GM12874 (cell line): ENCODE data around the gene GREM1.

Experiments
- CTCF ChIP-seq: IDR thresholded peaks from 2 replicates; pipeline ENCODE4 v1.5.1; 2011; ENCODE audit warnings: low read depth, mild to moderate bottlenecking, control low read depth, low read length, moderate library complexity; ENCODE audit not compliant: insufficient read depth

The GREM1 gene

DNA sequence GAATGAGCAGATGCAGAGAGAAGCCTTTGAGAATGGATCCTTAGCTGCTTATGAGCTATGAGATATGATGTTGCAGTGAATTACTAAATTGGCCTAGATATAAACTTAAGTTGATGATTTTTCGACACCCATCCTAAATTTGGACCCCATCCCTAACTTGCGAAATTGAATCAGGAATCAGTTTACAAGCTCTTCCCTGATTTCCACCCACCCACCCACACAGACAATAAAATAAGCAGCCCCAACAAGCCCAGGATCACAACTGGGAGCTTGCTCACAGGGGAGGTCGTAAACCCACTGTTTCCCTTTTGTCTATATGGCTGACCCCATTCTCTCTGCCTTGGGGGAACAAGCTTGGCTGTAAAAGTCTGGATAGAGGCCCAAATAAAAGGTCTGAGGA lies 57.3 kb downstream of the GREM1 start:
- TF ChIP-seq CTCF = no peak

DNA sequence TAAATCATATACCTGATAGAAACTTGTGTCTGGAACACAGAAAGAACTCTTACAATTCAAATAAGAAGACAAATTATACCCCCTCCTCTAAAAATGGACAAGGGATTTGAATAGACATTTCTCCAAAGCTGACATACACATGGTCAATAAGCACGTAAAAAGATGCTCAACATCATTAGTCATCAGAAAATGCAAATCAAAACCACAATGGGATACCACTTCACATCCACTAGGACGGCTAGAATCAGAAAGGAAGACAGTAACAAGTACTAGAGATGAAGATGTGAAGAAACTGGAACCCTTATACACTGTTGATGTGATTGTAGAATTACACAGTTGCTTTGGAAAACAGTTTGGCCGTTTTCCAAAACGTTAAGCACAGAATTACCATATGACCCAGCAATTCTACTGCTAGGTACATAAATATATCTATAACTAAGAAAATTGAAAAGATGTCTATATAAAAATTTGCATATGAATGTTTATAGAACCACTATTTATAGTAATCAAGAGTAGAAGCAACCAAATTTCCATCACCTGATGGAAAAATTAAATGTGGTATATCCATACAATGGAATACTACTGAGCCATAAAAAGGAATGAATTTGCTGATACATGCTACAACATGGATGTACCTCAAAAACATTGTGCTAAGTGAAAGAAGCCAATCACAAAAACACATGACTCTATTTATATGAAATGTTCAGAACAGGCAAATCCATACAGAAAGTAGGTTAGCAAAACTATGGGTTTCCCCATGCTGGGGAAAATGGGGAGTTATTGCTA lies 60.8 kb downstream of the GREM1 start:
- TF ChIP-seq CTCF = no peak

- no peak for TF ChIP-seq CTCF
Measured at GRCh38 chr15:32781781-32782180, 64.0 kb downstream of the GREM1 start.

- no peak for TF ChIP-seq CTCF
Measured at GRCh38 chr15:32784581-32784980, 66.8 kb downstream of the GREM1 start.

GRCh38 chr15:32786906-32787305 lies 69.1 kb downstream of the GREM1 start:
- no peak for TF ChIP-seq CTCF

- TF ChIP-seq CTCF = no peak
Measured at GRCh38 chr15:32787949-32788348, 70.1 kb downstream of the GREM1 start.

- no peak for TF ChIP-seq CTCF
Measured at GRCh38 chr15:32790352-32790999, 72.7 kb downstream of the GREM1 start.
